Esophagus squamous epithelium (tissue), 4 donors: Measurements from ENCODE around the gene MPO.

Experiments used
- POLR2A ChIP-seq, 4 donors: fragments of 450-650 bp; IDR thresholded peaks; one replicate each; pipeline ENCODE4 v1.6.1; 2017; ENCODE audit warnings: antibody characterized with exemption in 4 of 4, mild to moderate bottlenecking in 4 of 4, moderate library complexity in 3 of 4
- TF ChIP-seq, protein P1 (sequence below), 6 experiments: fragments of 450-650 bp in 4 of 6; fragments of 200-600 bp in 2 of 6; sonication (generic) in 2 of 6; IDR thresholded peaks; one replicate each; pipeline ENCODE4 v1.5.1; 2016 to 2019; ENCODE audit warnings: antibody characterized with exemption in 6 of 6, mild to moderate bottlenecking in 4 of 6, moderate library complexity in 4 of 6

DNA sequence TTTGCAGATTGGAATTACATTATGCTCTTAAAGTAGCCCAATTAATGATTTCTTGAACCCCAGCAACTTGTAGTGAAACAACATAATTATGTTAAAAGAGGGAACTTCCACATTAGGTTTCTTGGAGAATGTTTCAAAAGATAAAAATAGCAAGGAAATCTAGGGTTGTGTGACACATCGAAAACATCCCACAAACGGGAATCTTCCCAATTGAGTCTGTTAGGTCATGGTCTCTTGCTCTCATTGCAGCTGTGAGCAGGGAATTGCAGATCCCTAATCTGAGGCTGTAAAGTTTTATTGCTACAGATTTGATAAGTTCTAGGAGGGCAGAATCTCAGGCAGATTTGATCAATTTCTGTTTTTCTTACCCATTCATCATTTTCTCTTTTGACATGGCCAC lies 49.1 kb downstream of the MPO start:
- TF ChIP-seq, protein P1, sequence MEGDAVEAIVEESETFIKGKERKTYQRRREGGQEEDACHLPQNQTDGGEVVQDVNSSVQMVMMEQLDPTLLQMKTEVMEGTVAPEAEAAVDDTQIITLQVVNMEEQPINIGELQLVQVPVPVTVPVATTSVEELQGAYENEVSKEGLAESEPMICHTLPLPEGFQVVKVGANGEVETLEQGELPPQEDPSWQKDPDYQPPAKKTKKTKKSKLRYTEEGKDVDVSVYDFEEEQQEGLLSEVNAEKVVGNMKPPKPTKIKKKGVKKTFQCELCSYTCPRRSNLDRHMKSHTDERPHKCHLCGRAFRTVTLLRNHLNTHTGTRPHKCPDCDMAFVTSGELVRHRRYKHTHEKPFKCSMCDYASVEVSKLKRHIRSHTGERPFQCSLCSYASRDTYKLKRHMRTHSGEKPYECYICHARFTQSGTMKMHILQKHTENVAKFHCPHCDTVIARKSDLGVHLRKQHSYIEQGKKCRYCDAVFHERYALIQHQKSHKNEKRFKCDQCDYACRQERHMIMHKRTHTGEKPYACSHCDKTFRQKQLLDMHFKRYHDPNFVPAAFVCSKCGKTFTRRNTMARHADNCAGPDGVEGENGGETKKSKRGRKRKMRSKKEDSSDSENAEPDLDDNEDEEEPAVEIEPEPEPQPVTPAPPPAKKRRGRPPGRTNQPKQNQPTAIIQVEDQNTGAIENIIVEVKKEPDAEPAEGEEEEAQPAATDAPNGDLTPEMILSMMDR (IDR thresholded peaks at IDR 0.05) = no peak
- no peak for TF ChIP-seq POLR2A (IDR thresholded peaks at IDR 0.05)
